A673 (cell line): ENCODE data around the gene GALNT3. TPM values are rescaled to one million over a fixed set of nuclear protein-coding genes. Genes with fewer than 3 reads are reported as not detected.

Experiments used
- BruUV-seq: library from RNA; stranded (reverse); fragments of 400-500 nt; replicated peaks from 2 replicates; lab custom pipeline; 2021; lab: Mats Ljungman, UMichigan
- CTCF ChIA-PET: fragments of 300-600 bp; sonication (Branson Sonifier 250); formaldehyde crosslinking; loops from one replicate; lab custom pipeline; 2022; ENCODE audit warnings: antibody characterized with exemption; lab: Charles Lee
- POLR2A ChIA-PET: fragments of 300-600 bp; sonication (Branson Sonifier 250); formaldehyde crosslinking; loops from one replicate; lab custom pipeline; 2022; ENCODE audit warnings: antibody characterized with exemption; ENCODE audit not compliant: low non-redundant PET; lab: Charles Lee
- DNase-seq: peaks from one replicate; pipeline ENCODE4 v3.0.0-alpha.2; 2015; ENCODE audit warnings: low spot score
- H3K27ac ChIP-seq: fragments of 200-600 bp; sonication (generic); 2 replicates; pipeline ENCODE4 v1.5.1; 2016; ENCODE audit warnings: mixed run types, low read depth, mild to moderate bottlenecking, mixed read lengths, antibody characterized with exemption, low read length; ENCODE audit not compliant: poor library complexity, severe bottlenecking
- H3K27me3 ChIP-seq: fragments of 200-600 bp; sonication (generic); replicated peaks from 2 replicates; pipeline ENCODE4 v1.6.1; 2017; ENCODE audit warnings: mixed run types, low read depth, mild to moderate bottlenecking, mixed read lengths, antibody characterized with exemption, low read length; ENCODE audit not compliant: insufficient read depth, poor library complexity
- H3K36me3 ChIP-seq: fragments of 200-600 bp; sonication (generic); 2 replicates; pipeline ENCODE4 v1.6.1; 2016; ENCODE audit warnings: mixed run types, mild to moderate bottlenecking, mixed read lengths, antibody characterized with exemption, low read length; ENCODE audit not compliant: insufficient read depth, poor library complexity, severe bottlenecking
- H3K4me1 ChIP-seq: fragments of 200-600 bp; sonication (generic); 2 replicates; pipeline ENCODE4 v1.6.1; 2017; ENCODE audit warnings: mixed run types, mild to moderate bottlenecking, mixed read lengths, antibody characterized with exemption, low read length; ENCODE audit not compliant: insufficient read depth, poor library complexity, severe bottlenecking
- H3K4me3 ChIP-seq: fragments of 200-600 bp; sonication (generic); 2 replicates; pipeline ENCODE4 v1.5.1; 2016; ENCODE audit warnings: low read depth, mixed run types, mild to moderate bottlenecking, mixed read lengths, low read length; ENCODE audit not compliant: poor library complexity, severe bottlenecking
- H3K9me3 ChIP-seq: fragments of 200-600 bp; sonication (generic); 2 replicates; pipeline ENCODE4 v1.6.1; 2016; ENCODE audit warnings: mixed run types, low read depth, mild to moderate bottlenecking, mixed read lengths, antibody characterized with exemption, low read length; ENCODE audit not compliant: poor library complexity, severe bottlenecking
- CTCF ChIP-seq: fragments of 300-800, 200-600 bp; sonication (generic); conservative IDR thresholded peaks from 2 replicates; pipeline ENCODE4 v1.5.1; 2017; ENCODE audit warnings: low read depth, mild to moderate bottlenecking, antibody characterized with exemption, low read length, moderate library complexity, mixed read lengths
- EZH2 ChIP-seq: fragments of 200-600 bp; sonication (generic); IDR thresholded peaks from 2 replicates; pipeline ENCODE4 v1.6.1; 2017; ENCODE audit warnings: borderline replicate concordance, low read depth, mild to moderate bottlenecking, mixed read lengths, antibody characterized with exemption, low read length; ENCODE audit not compliant: poor library complexity, severe bottlenecking
- intact Hi-C: fragments of 100-400 bp; cut with micrococcal nuclease; formaldehyde crosslinking; loops from one replicate; pipeline ENCODE4 v1.10.0; 2022; ENCODE audit not compliant: unreplicated experiment
- total RNA-seq: library from RNA; stranded (reverse); gene quantifications from 2 replicates; pipeline ENCODE4 v1.2.3, GENCODE V29; 2021

Gene GALNT3
- total RNA-seq, 1 experiment from 2014 or later = 4.6 TPM

DNA sequence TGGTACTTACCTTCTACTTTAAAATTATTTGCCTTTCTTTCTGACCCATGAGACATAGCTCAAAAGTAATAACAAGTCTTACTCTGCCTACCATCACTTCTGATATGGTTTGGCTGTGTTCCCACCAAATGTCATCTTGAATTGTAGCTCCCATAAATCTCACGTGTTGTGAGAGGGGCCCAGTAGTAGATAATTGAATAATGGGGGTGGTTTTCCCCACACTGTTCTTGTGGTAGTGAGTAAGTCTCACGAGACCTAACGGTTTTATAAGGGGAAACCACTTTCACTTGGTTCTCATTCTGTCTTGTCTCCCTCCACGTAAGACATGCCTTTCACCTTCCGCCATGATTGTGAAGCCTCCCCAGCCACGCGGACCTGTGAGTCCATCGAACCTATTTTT is 47.5 kb downstream of the GALNT3 start:
- POLR2A ChIA-PET = no interaction called here
- Histone ChIP-seq H3K36me3 (no peaks in the 10 kb centered on the region), H3K4me3 (no peak overlapping the region), H3K9me3 (no peaks in the 10 kb centered on the region), H3K27ac (no peak overlapping the region), H3K4me1 (no peaks in the 10 kb centered on the region), H3K27me3 (no peaks in the 10 kb centered on the region)
- BruUV-seq = no TSS peak
- intact Hi-C loops = no loop called here
- TF ChIP-seq EZH2 (no peak), CTCF (no peak)
- CTCF ChIA-PET = no interaction called here
- peak; percentile 52 for DNase-seq

DNA sequence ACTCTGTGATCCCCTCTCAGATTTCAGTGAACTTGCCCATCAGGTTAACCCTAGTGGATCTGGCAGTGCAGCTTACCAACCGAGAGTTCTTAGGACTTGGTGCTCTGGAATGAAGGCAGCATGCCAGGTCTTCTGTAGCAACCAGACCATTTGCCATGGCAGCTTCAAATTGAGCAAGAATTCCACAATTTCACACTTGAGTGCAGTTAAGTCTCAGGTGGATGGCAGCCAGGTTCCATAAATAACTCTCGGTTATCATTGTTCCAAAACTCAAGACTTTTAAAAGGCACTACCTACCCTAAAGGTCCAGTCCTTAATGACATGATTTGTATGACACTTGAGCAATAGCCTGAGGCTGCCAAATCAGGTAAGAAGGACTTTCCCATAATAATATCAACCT is 48.1 kb downstream of the GALNT3 start:
- POLR2A ChIA-PET = no interaction called here
- intact Hi-C loops = no loop called here
- no TSS peak for BruUV-seq
- Histone ChIP-seq H3K36me3 (no peaks in the 10 kb centered on the region), H3K27me3 (no peaks in the 10 kb centered on the region), H3K27ac (no peak overlapping the region), H3K4me1 (no peaks in the 10 kb centered on the region), H3K4me3 (no peak overlapping the region), H3K9me3 (no peaks in the 10 kb centered on the region)
- CTCF ChIA-PET = no interaction called here
- DNase-seq = peak; percentile 50
- no peak for TF ChIP-seq CTCF
- TF ChIP-seq EZH2 = no peak

DNA sequence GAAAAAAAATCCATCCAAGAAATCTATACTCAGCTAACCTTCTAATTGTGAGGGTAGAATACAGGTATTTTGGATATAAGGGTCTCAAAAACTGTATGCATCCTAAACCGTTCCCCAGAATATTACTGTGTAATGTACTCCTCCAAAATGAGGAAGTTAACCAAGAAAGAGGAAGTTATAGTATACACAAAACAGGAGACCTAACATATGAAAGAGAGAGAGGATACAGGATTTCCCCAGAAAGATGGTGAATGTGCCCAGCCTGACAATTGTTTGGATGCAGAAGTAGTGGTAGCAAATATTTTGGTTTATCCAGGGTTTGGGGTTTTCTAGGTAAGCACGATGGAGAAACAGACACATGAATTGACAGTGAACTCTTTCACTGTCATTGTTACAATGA is 50.6 kb downstream of the GALNT3 start:
- no peaks in the 10 kb centered on the region for H3K9me3 ChIP-seq
- no peak overlapping the region for H3K27ac ChIP-seq
- no peaks in the 10 kb centered on the region for H3K36me3 ChIP-seq
- no TSS peak for BruUV-seq
- no peaks in the 10 kb centered on the region for H3K4me1 ChIP-seq
- ChIA-PET POLR2A (no interaction called here), CTCF (no interaction called here)
- intact Hi-C loops = no loop called here
- H3K4me3 ChIP-seq = no peak overlapping the region
- no peak for DNase-seq
- no peaks in the 10 kb centered on the region for H3K27me3 ChIP-seq
- TF ChIP-seq EZH2 (no peak), CTCF (no peak)
